Tibial artery (tissue), 4 donors: Measurements from ENCODE around the gene RIMBP2.
"Not testable (repeated sequence)": the region's sequence is repeated elsewhere in the genome, so short reads cannot be mapped to it uniquely, and the experiment has no call there.

Experiments
- DNase-seq, 2 donors: peaks; one replicate each; pipeline ENCODE4 v3.0.0-alpha.2; 2019
- H3K27ac ChIP-seq, 2 donors: fragments of 200-600 bp; sonication (generic) in 1 of 2; 1 replicate in 1 of 2; 2 replicates in 1 of 2; pipeline ENCODE4 v1.5.1; 2018 to 2019; ENCODE audit warnings: mild to moderate bottlenecking in 1 of 2
- H3K27me3 ChIP-seq, 2 donors: fragments of 200-600 bp; sonication (generic) in 1 of 2; one replicate each; pipeline versions ENCODE4 v1.5.1 to v1.6.0; 2016 to 2019
- H3K36me3 ChIP-seq, 3 donors: fragments of 200-600 bp; sonication (generic) in 2 of 3; one replicate each; pipeline ENCODE4 v1.5.1; 2016 to 2019; ENCODE audit warnings: mild to moderate bottlenecking in 2 of 3
- H3K4me1 ChIP-seq, 4 donors: fragments of 200-600 bp; sonication (generic) in 2 of 4; 1 replicate in 3 of 4; 2 replicates in 1 of 4; pipeline ENCODE4 v1.5.1; 2016 to 2019
- H3K4me3 ChIP-seq, 2 donors: fragments of 200-600 bp; sonication (generic) in 1 of 2; 1 replicate in 1 of 2; 2 replicates in 1 of 2; pipeline ENCODE4 v1.5.1; 2018 to 2019; ENCODE audit warnings: mild to moderate bottlenecking in 2 of 2
- H3K9me3 ChIP-seq, 3 donors: fragments of 200-600 bp; sonication (generic) in 1 of 3; one replicate each; pipeline ENCODE4 v1.5.1; 2016 to 2019
- intact Hi-C: fragments of 100-400 bp; cut with DNase I; formaldehyde crosslinking; loops from one replicate; pipeline ENCODE4 v1.15.0; 2023; ENCODE audit warnings: low total_unique reads
- TF ChIP-seq, protein P1 (sequence below), 2 experiments: fragments of 200-600 bp in 1 of 2; fragments of 450-650 bp in 1 of 2; IDR thresholded peaks; one replicate each; pipeline ENCODE4 v1.5.1; 2017 to 2019; ENCODE audit warnings: antibody characterized with exemption in 2 of 2, mild to moderate bottlenecking in 1 of 2, moderate library complexity in 1 of 2

RIMBP2 gene

GRCh38 chr12:130696379-130697100 is 19.6 kb downstream of the RIMBP2 start:
- Histone ChIP-seq H3K4me3 (no peak overlapping the region), H3K27me3 (no peaks in the 10 kb centered on the region), H3K4me1 (no peaks in the 10 kb centered on the region), H3K36me3 (no peaks in the 10 kb centered on the region), H3K9me3 (no peaks in the 10 kb centered on the region), H3K27ac (no peak overlapping the region)
- intact Hi-C loops = no loop called here
- TF ChIP-seq, protein P1, sequence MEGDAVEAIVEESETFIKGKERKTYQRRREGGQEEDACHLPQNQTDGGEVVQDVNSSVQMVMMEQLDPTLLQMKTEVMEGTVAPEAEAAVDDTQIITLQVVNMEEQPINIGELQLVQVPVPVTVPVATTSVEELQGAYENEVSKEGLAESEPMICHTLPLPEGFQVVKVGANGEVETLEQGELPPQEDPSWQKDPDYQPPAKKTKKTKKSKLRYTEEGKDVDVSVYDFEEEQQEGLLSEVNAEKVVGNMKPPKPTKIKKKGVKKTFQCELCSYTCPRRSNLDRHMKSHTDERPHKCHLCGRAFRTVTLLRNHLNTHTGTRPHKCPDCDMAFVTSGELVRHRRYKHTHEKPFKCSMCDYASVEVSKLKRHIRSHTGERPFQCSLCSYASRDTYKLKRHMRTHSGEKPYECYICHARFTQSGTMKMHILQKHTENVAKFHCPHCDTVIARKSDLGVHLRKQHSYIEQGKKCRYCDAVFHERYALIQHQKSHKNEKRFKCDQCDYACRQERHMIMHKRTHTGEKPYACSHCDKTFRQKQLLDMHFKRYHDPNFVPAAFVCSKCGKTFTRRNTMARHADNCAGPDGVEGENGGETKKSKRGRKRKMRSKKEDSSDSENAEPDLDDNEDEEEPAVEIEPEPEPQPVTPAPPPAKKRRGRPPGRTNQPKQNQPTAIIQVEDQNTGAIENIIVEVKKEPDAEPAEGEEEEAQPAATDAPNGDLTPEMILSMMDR (IDR thresholded peaks at IDR 0.05) = no peak
- DNase-seq = no peak

GRCh38 chr12:130695061-130695460 is 21.0 kb downstream of the RIMBP2 start:
- Histone ChIP-seq H3K9me3 (no peaks in the 10 kb centered on the region), H3K27me3 (no peaks in the 10 kb centered on the region), H3K36me3 (no peaks in the 10 kb centered on the region), H3K27ac (no peak overlapping the region), H3K4me3 (no peak overlapping the region), H3K4me1 (no peaks in the 10 kb centered on the region)
- TF ChIP-seq, protein P1 (IDR thresholded peaks at IDR 0.05) = no peak
- intact Hi-C loops = no loop called here
- no peak for DNase-seq

GRCh38 chr12:130689408-130690405 is 26.4 kb downstream of the RIMBP2 start:
- TF ChIP-seq, protein P1 (IDR thresholded peaks at IDR 0.05) = no peak
- Histone ChIP-seq H3K27me3 (peaks cover 0 to 9% of the 10 kb centered on the region in 2 donors), H3K9me3 (no peaks in the 10 kb centered on the region), H3K4me3 (no peak overlapping the region), H3K27ac (no peak overlapping the region), H3K36me3 (no peaks in the 10 kb centered on the region), H3K4me1 (no peaks in the 10 kb centered on the region)
- intact Hi-C loops = no loop called here
- DNase-seq = no peak

DNA sequence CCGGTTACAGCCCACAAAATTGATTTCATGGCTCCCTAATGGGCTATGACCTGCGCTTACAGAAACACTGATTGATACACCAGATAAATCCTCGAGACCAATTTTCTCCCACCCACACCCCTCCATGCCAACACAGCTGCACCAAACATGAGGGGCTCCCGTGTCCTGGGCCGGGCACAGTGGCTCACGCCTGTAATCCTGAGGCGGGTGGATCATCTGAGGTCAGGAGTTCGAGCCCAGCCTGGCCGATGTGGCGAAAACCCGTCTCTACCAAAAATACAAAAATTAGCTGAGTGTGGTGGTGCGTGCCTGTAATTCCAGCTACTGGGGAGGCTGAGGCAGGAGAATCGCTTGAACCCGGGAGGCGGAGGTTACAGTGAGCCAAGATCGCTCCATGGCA is 27.1 kb downstream of the RIMBP2 start:
- DNase-seq, H3K9me3 ChIP-seq, H3K27ac ChIP-seq, H3K36me3 ChIP-seq, H3K4me3 ChIP-seq, H3K27me3 ChIP-seq, H3K4me1 ChIP-seq, intact Hi-C loops: not testable (repeated sequence)

GRCh38 chr12:130687796-130688778 is 28.0 kb downstream of the RIMBP2 start:
- H3K4me1 ChIP-seq = no peaks in the 10 kb centered on the region
- H3K36me3 ChIP-seq = no peaks in the 10 kb centered on the region
- H3K27me3 ChIP-seq = peaks cover 0 to 9% of the 10 kb centered on the region in 2 donors
- no peak overlapping the region for H3K4me3 ChIP-seq
- DNase-seq = no peak
- intact Hi-C loops = no loop called here
- H3K9me3 ChIP-seq = no peaks in the 10 kb centered on the region
- TF ChIP-seq, protein P1 (IDR thresholded peaks at IDR 0.05) = no peak
- H3K27ac ChIP-seq = no peak overlapping the region
